Testis (tissue), 2 donors: ENCODE results near the gene SH3BP4.

Experiments
- CTCF ChIP-seq, 3 experiments: fragments of 450-650 bp in 2 of 3; fragments of 200-600 bp in 1 of 3; sonication (generic) in 1 of 3; IDR thresholded peaks; one replicate each; pipeline ENCODE4 v1.5.1; 2016 to 2019; ENCODE audit warnings: antibody characterized with exemption in 3 of 3, mild to moderate bottlenecking in 2 of 3, moderate library complexity in 1 of 3
- POLR2A ChIP-seq: fragments of 450-650 bp; IDR thresholded peaks from one replicate; pipeline ENCODE4 v1.6.1; 2017; ENCODE audit warnings: antibody characterized with exemption, mild to moderate bottlenecking, moderate library complexity

DNA sequence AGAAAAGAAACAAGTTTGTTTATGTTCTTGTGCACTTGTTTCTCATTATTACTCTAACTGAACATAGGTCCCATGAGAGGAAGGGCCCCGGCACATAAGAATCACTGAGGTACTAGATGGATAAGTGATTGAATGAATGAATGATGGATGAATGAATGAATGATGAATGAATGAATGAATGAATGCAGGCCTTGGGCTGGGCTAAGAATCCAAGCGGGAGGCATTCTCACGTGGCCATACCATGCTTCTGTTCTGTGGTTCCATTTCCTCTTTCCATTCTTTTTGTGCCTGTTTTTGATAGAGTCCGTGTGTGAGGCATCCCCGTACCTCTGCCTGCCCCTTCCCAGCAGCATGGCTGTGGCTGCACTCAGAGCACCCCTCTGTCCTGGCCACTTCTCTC, 94.8 kb downstream of the SH3BP4 start:
- TF ChIP-seq CTCF (IDR thresholded peaks at IDR 0.05) (no peak), POLR2A (no peak)
